ENCODE results near the gene TAF6L. TPM values are rescaled to one million over a fixed set of nuclear protein-coding genes. Genes with fewer than 3 reads are reported as not detected.
"Not testable (repeated sequence)": the region's sequence is repeated elsewhere in the genome, so short reads cannot be mapped to it uniquely, and the experiment has no call there.

The TAF6L gene
- total RNA-seq, 1 donor from 2014 or later, result 10.3 TPM

DNA sequence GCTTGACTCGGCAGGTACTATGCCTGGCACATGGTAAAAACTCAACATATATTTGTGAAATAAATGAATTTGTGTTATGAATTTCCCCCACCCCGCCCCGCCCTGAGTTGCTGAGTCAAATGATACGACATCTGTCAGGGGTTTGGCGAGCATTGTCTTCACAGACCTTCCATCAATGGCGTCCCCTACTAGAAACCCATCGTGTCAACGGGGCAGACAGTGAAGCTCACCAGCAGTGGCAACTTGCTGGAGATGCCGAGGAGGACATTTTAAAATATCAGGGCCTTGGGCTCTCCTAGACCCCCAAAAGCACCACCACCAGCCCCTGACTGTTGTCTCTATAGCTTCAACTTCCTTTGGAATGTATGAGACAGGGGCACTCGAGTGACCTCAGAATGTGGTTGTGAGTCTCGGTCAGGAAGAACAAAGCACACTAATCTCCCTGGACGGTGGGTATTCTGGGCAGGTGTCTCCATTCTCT lies 34.8 kb downstream of the TAF6L start:
- ATAC-seq, result peak; percentile 3

DNA sequence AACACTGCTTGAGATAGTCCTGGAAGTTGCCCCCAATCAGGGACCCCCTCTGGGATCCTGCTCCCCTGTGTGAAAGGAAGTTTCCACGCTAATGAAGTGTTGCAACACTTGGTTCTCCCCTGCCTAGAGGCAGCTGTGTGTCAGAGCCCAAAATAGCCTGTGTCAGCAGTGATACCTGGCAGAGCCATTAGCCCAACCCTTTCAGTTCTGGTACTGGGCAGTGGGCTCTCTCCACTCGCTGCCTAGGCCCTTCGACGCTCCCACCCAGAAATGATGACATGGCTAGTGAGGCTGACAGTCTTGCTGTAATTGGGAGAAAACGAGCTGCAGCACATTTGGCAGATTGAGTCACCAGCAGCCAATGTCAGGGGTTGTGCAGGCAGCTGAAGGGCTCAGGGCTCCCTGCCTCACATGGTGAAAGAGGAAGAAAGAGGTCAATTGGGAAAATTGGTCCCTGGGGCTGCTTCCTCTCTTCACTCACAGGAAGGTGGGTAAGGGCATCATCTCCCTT lies 35.5 kb downstream of the TAF6L start:
- ATAC-seq, result peak; percentile 73

DNA sequence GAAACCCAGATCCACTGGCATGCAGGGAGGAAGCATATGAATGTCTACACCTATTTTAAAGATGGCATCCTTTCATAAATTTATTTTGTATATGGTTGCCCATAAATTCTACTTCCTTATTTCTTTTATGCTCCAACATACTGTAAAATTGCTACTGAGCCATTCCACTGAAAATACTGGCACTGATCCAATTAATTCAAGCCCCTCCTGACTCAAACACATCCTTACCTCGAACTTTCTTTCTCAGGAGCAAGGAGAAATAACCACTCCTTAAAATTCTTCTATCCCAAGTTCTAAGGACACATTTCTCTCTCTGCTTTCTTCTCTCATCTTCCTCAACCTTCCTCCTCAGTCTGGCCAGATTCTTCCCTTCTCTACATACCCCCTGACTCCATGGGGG lies 39.6 kb downstream of the TAF6L start:
- no peak for ATAC-seq

DNA sequence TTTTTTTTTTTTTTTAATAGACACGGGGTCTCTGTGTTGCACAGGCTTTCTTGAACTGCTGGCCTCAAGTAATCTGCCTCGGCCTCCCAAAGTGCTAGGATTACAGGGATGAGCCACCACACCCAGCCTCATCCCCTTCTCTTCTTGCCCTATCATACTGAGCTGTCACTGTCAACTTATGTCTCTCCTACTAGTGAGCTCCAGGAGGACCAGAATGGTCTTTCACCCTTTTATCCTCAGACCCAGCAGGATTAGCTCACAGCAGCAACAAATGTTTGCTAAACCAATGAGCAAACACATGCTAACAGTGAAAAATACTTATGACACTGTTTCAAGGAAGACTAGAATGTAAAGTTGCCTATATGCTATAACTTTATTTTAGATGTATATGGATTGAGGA lies 40.5 kb downstream of the TAF6L start:
- no peak for ATAC-seq

DNA sequence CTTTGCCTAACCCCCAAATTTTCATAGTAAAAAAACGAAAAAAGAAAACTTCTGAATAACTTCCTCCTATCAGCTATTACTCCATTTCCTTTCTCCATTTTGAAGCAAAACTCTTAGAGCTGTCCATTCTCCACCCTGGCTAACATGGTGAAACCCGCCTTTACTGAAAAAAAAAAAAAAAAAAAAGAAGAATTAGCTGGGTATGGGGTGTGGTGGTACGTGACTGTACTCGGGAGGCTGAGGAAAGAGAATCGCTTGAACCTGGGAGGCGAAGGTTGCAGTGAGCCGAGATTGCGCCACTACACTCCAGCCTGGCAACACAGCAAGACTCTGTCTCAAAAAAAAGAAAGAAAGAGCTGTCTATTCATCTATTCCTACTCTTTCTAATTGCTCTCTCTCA lies 45.4 kb downstream of the TAF6L start:
- ATAC-seq, result no peak

DNA sequence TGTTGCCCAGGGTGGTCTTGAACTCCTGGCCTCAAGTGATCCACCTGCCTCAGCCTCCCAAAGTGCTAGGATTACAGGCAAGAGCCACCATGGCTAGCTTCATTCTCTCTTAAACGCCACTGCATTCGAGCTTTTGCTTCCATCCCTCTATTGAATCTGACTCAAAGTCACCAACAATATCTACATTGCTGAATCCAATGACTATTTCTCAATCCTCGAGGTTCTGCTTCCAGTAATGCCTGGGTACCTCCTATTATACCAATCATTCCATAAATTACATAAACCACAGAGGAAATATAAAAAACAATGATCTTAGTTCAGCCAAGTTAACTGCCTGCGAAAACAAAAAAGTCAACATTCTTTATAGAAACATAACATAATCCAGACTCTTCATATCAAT lies 45.9 kb downstream of the TAF6L start:
- ATAC-seq, result no peak

DNA sequence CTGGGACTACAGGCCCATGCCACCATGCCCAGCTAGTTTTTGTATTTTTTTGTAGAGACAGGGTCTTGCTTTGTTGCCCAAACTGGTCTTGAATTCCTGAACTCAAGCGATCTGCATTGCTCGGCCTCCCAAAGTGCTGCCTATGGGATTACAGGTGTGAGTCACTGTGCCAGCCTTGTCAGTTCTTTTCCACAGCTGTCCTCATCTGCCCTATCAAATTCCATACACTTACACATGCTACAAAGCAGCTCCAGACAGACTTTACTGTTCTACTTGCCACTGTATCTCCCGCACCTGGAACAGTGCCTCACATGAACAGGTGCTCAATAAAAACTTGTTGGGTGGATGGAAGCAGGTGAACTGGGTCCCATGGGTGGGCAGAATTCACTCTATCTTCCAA lies 52.5 kb downstream of the TAF6L start:
- ATAC-seq, result no peak

DNA sequence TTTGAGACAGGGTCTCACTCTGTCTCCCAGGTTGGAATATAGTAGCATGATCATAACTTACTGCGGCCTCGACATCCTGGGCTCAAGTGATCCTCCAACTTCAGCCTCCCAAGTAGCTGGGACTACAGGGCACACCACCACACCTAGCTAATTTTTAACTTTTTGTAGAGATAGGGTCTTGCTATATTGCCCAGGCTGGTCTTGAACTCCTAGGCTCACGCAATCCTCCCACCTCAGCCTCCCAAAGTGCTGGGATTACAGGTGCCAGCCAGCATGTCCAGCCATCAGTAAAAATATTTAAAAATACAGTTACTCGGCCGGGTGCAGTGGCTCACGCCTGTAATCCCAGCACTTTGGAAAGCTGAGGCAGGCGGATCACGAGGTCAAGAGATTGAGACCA lies 56.9 kb downstream of the TAF6L start:
- not testable (repeated sequence) for ATAC-seq

DNA sequence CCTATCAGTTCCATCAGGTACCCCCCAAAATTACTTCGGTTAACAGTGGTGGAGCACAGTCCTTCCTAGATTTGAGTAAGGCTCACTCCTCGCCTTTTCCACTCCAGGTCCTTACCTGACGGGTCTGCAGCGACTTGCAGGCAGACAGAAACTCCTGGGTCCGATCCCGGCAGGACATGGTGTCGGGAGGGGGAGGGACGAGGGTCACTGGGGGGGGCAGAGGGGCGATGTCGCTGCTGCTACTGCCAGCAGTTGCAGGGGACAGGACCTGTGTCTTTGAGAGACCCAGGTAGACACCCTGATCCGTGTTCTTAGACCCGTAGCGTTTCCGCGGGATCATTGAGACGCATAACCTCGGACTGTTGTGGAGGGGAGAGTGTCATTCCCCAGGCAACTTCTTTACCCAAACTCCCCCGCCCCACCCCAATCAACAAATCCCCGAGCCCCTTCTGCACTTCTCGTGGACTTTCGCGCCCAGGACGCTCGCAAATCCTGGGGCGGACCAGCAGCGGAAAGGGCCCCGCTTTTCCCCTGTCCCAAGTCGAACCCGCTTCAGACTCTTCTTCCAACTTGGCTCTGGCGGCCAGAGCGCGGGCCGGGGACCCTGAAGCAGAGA lies 59.8 kb downstream of the TAF6L start:
- no peak for ATAC-seq

DNA sequence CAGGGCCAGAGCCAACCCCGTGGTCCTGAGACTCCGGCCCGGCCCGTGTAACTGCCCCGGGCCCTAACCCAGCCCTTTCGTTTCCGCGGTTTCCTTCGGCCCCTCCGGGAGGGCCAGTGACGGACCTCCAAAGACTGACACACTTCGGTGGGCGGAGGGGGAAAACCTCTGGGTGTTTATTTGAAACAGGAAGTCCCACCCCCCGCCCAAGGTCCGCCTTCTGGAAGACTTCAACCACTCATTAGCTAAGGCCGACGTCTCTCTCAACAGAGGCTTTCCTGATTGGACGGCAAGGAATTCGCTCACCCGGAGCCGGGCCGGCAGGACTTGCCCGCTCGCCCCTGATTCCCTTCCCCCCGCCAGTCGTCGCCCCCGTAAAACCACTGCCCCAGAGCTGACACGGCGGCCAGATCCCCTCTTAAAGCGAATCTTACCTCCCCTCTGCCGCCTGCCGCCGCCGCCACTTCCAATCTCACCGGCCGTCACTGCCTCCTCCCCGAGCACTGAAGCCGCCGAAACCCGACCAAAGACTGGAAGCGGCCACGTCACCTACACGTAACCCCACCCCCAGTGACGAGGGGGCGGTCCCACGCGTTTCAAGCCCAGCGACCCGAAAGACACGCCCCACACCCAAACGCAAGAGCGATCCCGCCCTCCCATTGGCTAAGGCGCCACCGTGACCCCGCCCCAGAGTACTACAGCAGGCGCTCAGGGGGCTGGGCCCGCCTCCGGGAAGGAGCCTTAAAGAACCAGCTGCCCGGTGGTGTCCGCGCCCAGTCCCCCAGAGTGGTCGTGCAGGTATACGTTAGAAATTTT lies 60.5 kb downstream of the TAF6L start, which contains the start of gene STX5:
Gene STX5, minus strand, starts transcription at position 532 of the 816 bp plus-strand sequence. CDS start 808 bp downstream, outside the sequence.
- ATAC-seq, result peak; percentile 99

DNA sequence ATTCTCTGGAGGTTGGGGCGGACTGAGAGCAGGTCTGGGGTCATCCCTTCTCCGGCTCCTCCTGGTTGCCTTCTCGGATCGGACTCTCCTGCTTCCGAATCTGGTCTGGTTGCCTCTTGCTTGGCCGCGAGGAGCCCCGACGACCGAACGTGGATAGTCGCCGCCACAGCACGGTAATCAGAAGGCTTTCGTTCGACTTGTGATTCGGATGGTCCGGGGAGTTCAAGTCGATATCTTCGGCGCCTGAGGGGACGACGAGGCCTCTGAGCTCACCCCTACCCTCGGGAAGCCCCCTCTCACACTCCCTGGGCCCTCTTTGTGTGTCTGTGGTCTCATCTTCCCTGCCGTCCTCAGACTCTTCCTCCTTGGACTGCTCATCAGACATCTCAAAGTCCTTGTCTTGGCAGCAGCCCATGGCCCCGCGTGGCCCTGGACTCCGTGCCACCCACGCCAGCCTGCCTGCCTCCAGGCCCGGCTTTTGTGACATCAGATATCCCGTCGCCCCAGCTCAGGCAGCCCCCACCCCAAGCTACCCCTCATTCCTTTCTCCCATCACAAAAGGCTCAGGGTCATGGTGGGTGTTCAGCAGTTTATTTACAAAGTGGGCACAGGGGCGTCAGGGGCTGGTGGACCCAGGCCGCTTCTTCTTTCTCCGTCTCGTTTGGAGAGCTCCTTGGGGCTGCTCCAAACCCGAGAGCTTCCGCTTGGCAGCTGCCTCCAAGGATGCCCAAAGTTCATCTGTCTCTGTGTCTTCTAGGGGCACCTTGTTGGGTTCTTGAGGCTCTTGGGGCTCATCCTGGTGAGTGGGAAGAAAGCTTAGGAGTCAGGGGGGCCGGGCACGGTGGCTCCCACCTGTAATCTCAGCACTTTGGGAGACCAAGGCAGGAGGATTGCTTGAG lies 61.4 kb downstream of the TAF6L start, which contains the start of gene TEX54:
Gene TEX54, minus strand, starts transcription at position 506 of the 899 bp plus-strand sequence.
- peak; percentile 7 for ATAC-seq

DNA sequence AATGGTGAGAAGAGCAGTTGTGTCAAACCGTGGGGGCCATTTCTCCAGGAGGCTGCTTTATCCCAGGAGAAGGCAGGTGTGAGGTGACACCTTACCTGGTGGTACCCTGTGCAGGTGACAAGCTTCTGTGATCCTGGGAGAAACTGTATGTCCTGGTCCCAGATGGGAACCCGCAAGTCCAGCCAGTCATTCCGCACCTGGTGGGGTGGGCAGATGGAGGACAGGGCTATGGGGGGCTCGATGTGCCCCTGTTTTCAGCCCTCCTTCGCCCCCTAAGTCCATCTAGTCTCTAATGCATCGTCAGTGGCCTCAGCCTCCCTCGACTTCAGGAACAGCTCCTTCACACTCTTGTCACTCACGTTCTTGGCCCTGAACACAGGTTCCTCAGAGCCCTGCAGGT lies 64.1 kb downstream of the TAF6L start:
- ATAC-seq, result no peak

Other genes with a start within 250 kb of the TAF6L start
- gene AHNAK, start 224.6 kb upstream of the TAF6L start, total RNA-seq, result 931 TPM
- gene EEF1G, start 197.5 kb upstream of the TAF6L start, total RNA-seq, result 1,515 TPM
- gene TUT1, start 179.9 kb upstream of the TAF6L start, total RNA-seq, result 9.3 TPM
- 88.4 TPM for gene MTA2, start 169.5 kb upstream of the TAF6L start, total RNA-seq
- gene EML3, start 158.6 kb upstream of the TAF6L start, total RNA-seq, result 64.9 TPM
- gene ROM1, start 158.1 kb upstream of the TAF6L start, total RNA-seq, result 4.9 TPM
- 11.3 TPM for gene B3GAT3, start 149.4 kb upstream of the TAF6L start, total RNA-seq
- gene GANAB, start 124.8 kb upstream of the TAF6L start, total RNA-seq, result 175 TPM
- 14.1 TPM for gene INTS5, start 118.1 kb upstream of the TAF6L start, total RNA-seq
- 48.7 TPM for gene C11orf98, start 106.2 kb upstream of the TAF6L start, total RNA-seq
- gene CSKMT, start 106.1 kb upstream of the TAF6L start, total RNA-seq, result 20.2 TPM
- 8.8 TPM for gene UQCC3, start 99.7 kb upstream of the TAF6L start, total RNA-seq
- 4.7 TPM for gene LBHD1, start 99.1 kb upstream of the TAF6L start, total RNA-seq
- 65.6 TPM for gene UBXN1, start 92.3 kb upstream of the TAF6L start, total RNA-seq
- gene LRRN4CL, start 81.9 kb upstream of the TAF6L start, total RNA-seq, result 1.1 TPM
- gene BSCL2, start 64.0 kb upstream of the TAF6L start, total RNA-seq, result 42.4 TPM
- gene GNG3, start 63.7 kb upstream of the TAF6L start, total RNA-seq, result not detected
- gene HNRNPUL2, start 43.9 kb upstream of the TAF6L start, total RNA-seq, result 29.5 TPM
- 13.5 TPM for gene TTC9C, start 42.9 kb upstream of the TAF6L start, total RNA-seq
- 8.0 TPM for gene ZBTB3, start 17.2 kb upstream of the TAF6L start, total RNA-seq
- 75.5 TPM for gene POLR2G, start 9.8 kb upstream of the TAF6L start, total RNA-seq
- 30.2 TPM for gene TMEM179B, start 16.0 kb downstream of the TAF6L start, total RNA-seq
- gene TMEM223, start 20.6 kb downstream of the TAF6L start, total RNA-seq, result 10.0 TPM
- 39.1 TPM for gene NXF1, start 34.0 kb downstream of the TAF6L start, total RNA-seq
- gene STX5, start 60.7 kb downstream of the TAF6L start, total RNA-seq, result 25.1 TPM
- not detected for gene TEX54, start 61.4 kb downstream of the TAF6L start, total RNA-seq
- 41.0 TPM for gene WDR74, start 68.2 kb downstream of the TAF6L start, total RNA-seq
- 233 TPM for gene SLC3A2, start 109.5 kb downstream of the TAF6L start, total RNA-seq
- not detected for gene CHRM1, start 150.0 kb downstream of the TAF6L start, total RNA-seq
- not detected for gene SLC22A6, start 213.6 kb downstream of the TAF6L start, total RNA-seq
- gene SLC22A8, start 244.4 kb downstream of the TAF6L start, total RNA-seq, result not detected